Epithelial cell of esophagus (primary cell): ENCODE results near the gene NUFIP2.
"Not testable (repeated sequence)": the region's sequence is repeated elsewhere in the genome, so short reads cannot be mapped to it uniquely, and the experiment has no call there.

Experiments
- DNase-seq: peaks from one replicate; pipeline ENCODE4 v3.0.0; 2010; ENCODE audit warnings: low read depth
- H3K4me3 ChIP-seq: 2 replicates; pipeline ENCODE4 v1.5.1; 2011; ENCODE audit warnings: mild to moderate bottlenecking, low read length, control low read depth
- CTCF ChIP-seq: IDR thresholded peaks from 2 replicates; pipeline ENCODE4 v1.5.1; 2011; ENCODE audit warnings: low read depth, mild to moderate bottlenecking, low read length, control low read depth, inconsistent platforms; ENCODE audit not compliant: insufficient read depth; ENCODE audit errors: missing control alignments

The NUFIP2 gene

GRCh38 chr17:29279397-29280070 is 14.4 kb downstream of the NUFIP2 start:
- no peak overlapping the region for H3K4me3 ChIP-seq
- no peak for TF ChIP-seq CTCF

GRCh38 chr17:29278692-29279091 is 15.3 kb downstream of the NUFIP2 start:
- TF ChIP-seq CTCF = no peak
- DNase-seq = no peak
- no peak overlapping the region for H3K4me3 ChIP-seq

More at GRCh38 chr17:29279397-29280070, 14.4 kb downstream of the NUFIP2 start:
- no peak for DNase-seq

GRCh38 chr17:29273924-29274323 is 20.0 kb downstream of the NUFIP2 start:
- H3K4me3 ChIP-seq = no peak overlapping the region
- DNase-seq = no peak
- TF ChIP-seq CTCF = no peak

GRCh38 chr17:29271980-29272379 is 22.0 kb downstream of the NUFIP2 start:
- DNase-seq, H3K4me3 ChIP-seq: not testable (repeated sequence)

- no peak for TF ChIP-seq CTCF
- DNase-seq = no peak
- H3K4me3 ChIP-seq = no peak overlapping the region
These were observed 30.0 kb downstream of the NUFIP2 start for GRCh38 chr17:29263916-29264315.

- H3K4me3 ChIP-seq = no peak overlapping the region
- DNase-seq = no peak
- no peak for TF ChIP-seq CTCF
These were observed 36.2 kb downstream of the NUFIP2 start for GRCh38 chr17:29257756-29258155.

GRCh38 chr17:29256735-29257466 is 37.0 kb downstream of the NUFIP2 start:
- no peak for DNase-seq
- no peak for TF ChIP-seq CTCF
- H3K4me3 ChIP-seq = no peak overlapping the region
